Measurements from ENCODE around the gene FOXC1. TPM values are rescaled to one million over a fixed set of nuclear protein-coding genes. Genes with fewer than 3 reads are reported as not detected.

Gene FOXC1
- total RNA-seq, 1 donor from 2014 or later = 9.8 TPM

GRCh38 chr6:1602049-1602713 is 7.5 kb upstream of the FOXC1 start:
- intact Hi-C loops (cut with DNase I) = loop anchor here (5.0 to 10.0 kb wide), 4 partner anchors 505 to 853 kb away; no protein-coding TSS in a partner anchor
- H3K27me3 ChIP-seq = peaks cover 13% of the 10 kb centered on the region
- H3K36me3 ChIP-seq = no peaks in the 10 kb centered on the region
- H3K9me3 ChIP-seq = no peaks in the 10 kb centered on the region
- H3K4me3 ChIP-seq = no peak overlapping the region
- no peak for DNase-seq (ENCODE audit: extremely low spot score in 2 of 2)
- H3K4me1 ChIP-seq = peaks cover 23% of the 10 kb centered on the region
- TF ChIP-seq POLR2A (IDR thresholded peaks at IDR 0.05) = no peak
- no peak for TF ChIP-seq POLR2AphosphoS5 (IDR thresholded peaks at IDR 0.05; ENCODE audit: insufficient read depth in 1 of 2, low read depth in 1 of 2)
- TF ChIP-seq CTCF (IDR thresholded peaks at IDR 0.05) = no peak
- H3K27ac ChIP-seq = no peak overlapping the region

- no peak for DNase-seq (ENCODE audit: extremely low spot score in 2 of 2)
- intact Hi-C loops (cut with DNase I) = loop anchor here (5.0 to 10.0 kb wide), 4 partner anchors 504 to 851 kb away; no protein-coding TSS in a partner anchor
- Histone ChIP-seq H3K9me3 (no peaks in the 10 kb centered on the region), H3K4me1 (peaks cover 38% of the 10 kb centered on the region), H3K27me3 (peaks cover 13% of the 10 kb centered on the region), H3K27ac (no peak overlapping the region), H3K4me3 (peak overlapping the region in 1 of 2 donors; percentile 40), H3K36me3 (no peaks in the 10 kb centered on the region)
- no peak for TF ChIP-seq POLR2AphosphoS5 (IDR thresholded peaks at IDR 0.05; ENCODE audit: insufficient read depth in 1 of 2, low read depth in 1 of 2)
- no peak for TF ChIP-seq CTCF (IDR thresholded peaks at IDR 0.05)
- TF ChIP-seq POLR2A (IDR thresholded peaks at IDR 0.05) = no peak
Observed at GRCh38 chr6:1603708-1604107, 6.0 kb upstream of the FOXC1 start.

- intact Hi-C loops (cut with DNase I) = loop anchor here (5.0 to 10.0 kb wide), 6 partner anchors 83 to 1163 kb away; partner anchors contain the start of gene WRNIP1
- H3K9me3 ChIP-seq = no peaks in the 10 kb centered on the region
- no peak for TF ChIP-seq POLR2AphosphoS5 (IDR thresholded peaks at IDR 0.05; ENCODE audit: insufficient read depth in 1 of 2, low read depth in 1 of 2)
- TF ChIP-seq CTCF (IDR thresholded peaks at IDR 0.05) = peak; percentile 80 to 98 (median 82)
- no peak for TF ChIP-seq POLR2A (IDR thresholded peaks at IDR 0.05)
- no peak overlapping the region for H3K27ac ChIP-seq
- H3K36me3 ChIP-seq = no peaks in the 10 kb centered on the region
- DNase-seq (ENCODE audit: extremely low spot score in 2 of 2) = no peak
- H3K4me1 ChIP-seq = peaks cover 44% of the 10 kb centered on the region
- H3K4me3 ChIP-seq = peak overlapping the region; percentile 40 to 43
- H3K27me3 ChIP-seq = peaks cover 13% of the 10 kb centered on the region
Observed at GRCh38 chr6:1604158-1605003, 5.3 kb upstream of the FOXC1 start.

GRCh38 chr6:1605004-1605892 is 4.5 kb upstream of the FOXC1 start:
- H3K9me3 ChIP-seq = no peaks in the 10 kb centered on the region
- H3K4me1 ChIP-seq = peaks cover 44% of the 10 kb centered on the region
- intact Hi-C loops (cut with DNase I) = loop anchor here (5.0 to 10.0 kb wide), 5 partner anchors 82 to 1162 kb away; partner anchors contain the start of gene WRNIP1
- H3K4me3 ChIP-seq = peak overlapping the region; percentile 40 to 43
- no peak overlapping the region for H3K27ac ChIP-seq
- no peaks in the 10 kb centered on the region for H3K36me3 ChIP-seq
- no peak for DNase-seq (ENCODE audit: extremely low spot score in 2 of 2)
- TF ChIP-seq POLR2AphosphoS5 (IDR thresholded peaks at IDR 0.05; ENCODE audit: insufficient read depth in 1 of 2, low read depth in 1 of 2) = no peak
- TF ChIP-seq POLR2A (IDR thresholded peaks at IDR 0.05) = no peak
- no peak for TF ChIP-seq CTCF (IDR thresholded peaks at IDR 0.05)
- H3K27me3 ChIP-seq = peaks cover 13% of the 10 kb centered on the region

All from vagina (tissue), 2 donors.